ENCODE measurements around the gene E2F7.

DNA sequence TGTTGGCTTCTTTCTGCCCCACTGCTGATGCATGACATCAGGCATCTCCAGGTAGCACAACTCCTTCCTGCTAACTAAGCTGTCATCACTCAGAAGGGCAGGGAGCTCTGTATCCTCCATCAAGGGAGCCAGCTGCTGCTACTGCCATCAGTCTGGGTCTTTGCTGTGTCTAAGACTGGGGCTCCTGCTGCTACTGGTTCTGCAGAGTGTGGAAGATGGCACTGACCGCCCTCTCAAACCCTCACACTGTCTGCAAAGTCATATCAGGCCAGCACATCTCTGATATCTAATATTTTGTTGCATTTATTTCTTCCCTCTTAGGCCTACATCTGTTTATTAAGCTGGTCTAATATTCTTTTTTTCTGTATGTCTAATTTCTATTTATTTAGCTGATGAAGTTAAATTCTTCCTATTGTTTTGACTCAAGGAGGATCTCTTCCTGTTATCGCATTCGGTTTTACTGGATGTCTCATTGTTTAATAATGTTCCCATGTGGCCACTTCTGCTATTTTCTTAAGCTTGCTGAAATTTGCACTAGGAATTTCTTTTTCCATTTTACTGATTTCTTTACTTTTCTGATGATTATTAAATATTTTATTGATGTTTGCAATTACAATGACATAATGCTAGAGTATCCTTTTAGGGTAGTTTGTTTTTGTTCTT lies 7.6 kb upstream of the E2F7 start:
- TF ChIP-seq GATA2 (IDR thresholded peaks at IDR 0.05; ENCODE audit: insufficient read depth, insufficient read length, low read depth, low read length) (no peak), EZH2 (IDR thresholded peaks at IDR 0.05; ENCODE audit: borderline replicate concordance, low read depth, low read length, severe bottlenecking) (no peak), POLR2A (IDR thresholded peaks at IDR 0.05; ENCODE audit: low read depth, low read length) (no peak), MYC (IDR thresholded peaks at IDR 0.05; ENCODE audit: low read depth, low read length) (no peak)
- TF ChIP-seq, protein P1, sequence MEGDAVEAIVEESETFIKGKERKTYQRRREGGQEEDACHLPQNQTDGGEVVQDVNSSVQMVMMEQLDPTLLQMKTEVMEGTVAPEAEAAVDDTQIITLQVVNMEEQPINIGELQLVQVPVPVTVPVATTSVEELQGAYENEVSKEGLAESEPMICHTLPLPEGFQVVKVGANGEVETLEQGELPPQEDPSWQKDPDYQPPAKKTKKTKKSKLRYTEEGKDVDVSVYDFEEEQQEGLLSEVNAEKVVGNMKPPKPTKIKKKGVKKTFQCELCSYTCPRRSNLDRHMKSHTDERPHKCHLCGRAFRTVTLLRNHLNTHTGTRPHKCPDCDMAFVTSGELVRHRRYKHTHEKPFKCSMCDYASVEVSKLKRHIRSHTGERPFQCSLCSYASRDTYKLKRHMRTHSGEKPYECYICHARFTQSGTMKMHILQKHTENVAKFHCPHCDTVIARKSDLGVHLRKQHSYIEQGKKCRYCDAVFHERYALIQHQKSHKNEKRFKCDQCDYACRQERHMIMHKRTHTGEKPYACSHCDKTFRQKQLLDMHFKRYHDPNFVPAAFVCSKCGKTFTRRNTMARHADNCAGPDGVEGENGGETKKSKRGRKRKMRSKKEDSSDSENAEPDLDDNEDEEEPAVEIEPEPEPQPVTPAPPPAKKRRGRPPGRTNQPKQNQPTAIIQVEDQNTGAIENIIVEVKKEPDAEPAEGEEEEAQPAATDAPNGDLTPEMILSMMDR (IDR thresholded peaks at IDR 0.05; ENCODE audit: extremely low read depth in 1 of 2, insufficient read depth in 1 of 2, low read depth in 1 of 2, low read length in 2 of 2): no peak
